ENCODE data around the gene LYRM7.

DNA sequence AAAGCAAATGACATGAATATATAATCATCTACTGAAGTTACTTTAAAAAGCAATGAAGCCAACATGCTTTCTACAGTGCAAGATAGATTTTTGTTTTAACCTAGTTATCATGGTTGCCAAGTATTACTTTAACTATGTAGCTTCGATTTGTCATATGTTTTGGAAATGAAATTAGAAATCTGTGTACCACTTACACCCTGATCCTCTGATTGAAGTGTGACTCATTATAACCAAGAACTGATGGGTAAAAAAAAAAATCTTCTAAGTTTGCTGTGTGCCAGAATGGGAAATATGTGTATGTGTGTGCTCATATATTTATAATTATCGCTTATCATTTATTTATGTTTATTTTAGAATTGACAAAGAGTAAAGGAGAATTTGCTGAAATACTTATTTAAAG lies 84.0 kb downstream of the LYRM7 start:
- no peak for TF ChIP-seq POLR2A (IDR thresholded peaks at IDR 0.05; ENCODE audit: low read length)
- no peak for TF ChIP-seq GATA1 (IDR thresholded peaks at IDR 0.05; ENCODE audit: low read depth, low read length)
